Esophagus muscularis mucosa (tissue), 3 donors: ENCODE results near the gene CAMK2A.

Source experiments
- CTCF ChIP-seq, 3 experiments: fragments of 200-600 bp in 2 of 3; fragments of 450-650 bp in 1 of 3; sonication (generic) in 2 of 3; IDR thresholded peaks; one replicate each; pipeline ENCODE4 v1.5.1; 2017 to 2019; ENCODE audit warnings: antibody characterized with exemption in 3 of 3, mild to moderate bottlenecking in 2 of 3, moderate library complexity in 1 of 3
- POLR2A ChIP-seq: fragments of 450-650 bp; IDR thresholded peaks from one replicate; pipeline ENCODE4 v1.6.1; 2017; ENCODE audit warnings: antibody characterized with exemption, moderate library complexity, mild to moderate bottlenecking, low read depth

DNA sequence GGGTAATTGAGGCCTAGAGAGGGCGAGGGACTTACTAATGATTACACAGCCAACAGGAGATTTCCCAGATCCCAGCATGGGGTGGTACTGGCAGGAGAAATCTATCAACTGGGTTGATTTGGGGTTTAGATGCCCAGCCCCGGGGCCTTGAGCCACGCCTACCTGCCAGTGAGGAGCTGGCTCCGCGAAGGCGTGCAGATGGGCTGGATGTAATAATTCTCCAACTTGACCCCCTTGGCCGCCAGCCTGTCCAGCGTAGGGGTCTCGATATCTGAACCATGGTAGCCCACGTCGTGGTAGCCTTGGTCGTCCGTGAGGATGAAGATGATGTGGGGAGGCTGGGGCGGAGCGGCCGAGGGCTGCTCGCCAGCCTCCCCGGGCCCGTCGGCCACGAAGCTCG is 12.3 kb upstream of the CAMK2A start:
- no peak for TF ChIP-seq CTCF (IDR thresholded peaks at IDR 0.05)
- TF ChIP-seq POLR2A, result no peak
